ENCODE results near the gene DPRX.

The DPRX gene

DNA sequence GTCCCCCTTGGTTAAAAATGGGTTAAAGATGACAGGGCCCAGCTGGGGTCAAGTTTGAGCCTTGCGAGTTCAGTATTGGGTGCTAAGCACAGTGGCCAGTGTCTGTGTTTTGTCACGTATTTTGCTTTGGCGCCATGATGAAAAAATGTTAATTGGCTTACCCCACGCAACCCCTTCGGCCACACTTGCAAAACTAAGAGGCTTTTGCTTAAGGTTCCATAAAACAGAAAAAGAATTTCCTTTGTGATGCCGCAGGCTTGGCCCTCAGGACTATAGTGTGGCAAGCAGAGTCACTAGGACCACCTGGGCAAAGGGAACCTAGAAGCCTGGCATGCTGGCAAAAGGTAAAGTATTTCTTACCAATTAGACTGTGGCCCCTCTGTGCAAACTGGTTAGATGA, 20.7 kb downstream of the DPRX start:
- no peak overlapping the region for H3K4me3 ChIP-seq (ENCODE audit: control insufficient read depth, low read depth, low read length)
- no peak for DNase-seq (ENCODE audit: low read depth)
- TF ChIP-seq CTCF (conservative IDR thresholded peaks at IDR 0.05; ENCODE audit: control insufficient read depth, insufficient read depth, low read depth, low read length), result no peak

DNA sequence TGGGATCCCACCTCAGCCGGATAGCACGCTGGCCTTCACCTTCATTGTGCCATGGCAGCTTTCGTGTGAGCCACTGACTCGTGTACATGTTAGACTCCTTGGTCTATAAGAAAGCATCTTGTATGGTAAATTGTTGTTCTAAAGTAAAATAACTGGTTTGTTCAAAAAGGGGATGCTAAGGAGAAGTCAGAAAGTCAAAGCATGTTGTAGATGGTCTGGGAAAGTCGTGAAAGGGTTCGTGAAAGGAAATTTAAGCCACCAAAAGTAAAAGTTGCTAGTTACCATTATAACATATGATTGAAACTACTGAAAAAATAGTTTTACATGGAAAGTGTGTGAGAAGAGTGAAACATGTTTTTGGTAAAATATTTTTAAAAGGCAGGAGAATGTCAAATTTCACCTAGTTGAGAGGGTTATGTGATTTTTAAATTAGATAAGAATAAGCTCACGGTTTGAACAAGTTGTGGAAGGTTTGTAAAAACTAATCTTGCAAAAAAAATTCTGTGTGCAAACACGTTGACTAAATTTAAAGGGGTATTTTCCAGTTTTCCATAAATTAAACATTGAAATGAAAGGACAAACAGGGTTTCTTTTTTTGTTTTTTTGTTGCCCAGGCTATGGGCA, 23.4 kb downstream of the DPRX start:
- no peak for DNase-seq (ENCODE audit: low read depth)
- H3K4me3 ChIP-seq (ENCODE audit: control insufficient read depth, low read depth, low read length), result no peak overlapping the region
- no peak for TF ChIP-seq CTCF (conservative IDR thresholded peaks at IDR 0.05; ENCODE audit: control insufficient read depth, insufficient read depth, low read depth, low read length)

- TF ChIP-seq CTCF (conservative IDR thresholded peaks at IDR 0.05; ENCODE audit: control insufficient read depth, insufficient read depth, low read depth, low read length), result no peak
- no peak overlapping the region for H3K4me3 ChIP-seq (ENCODE audit: control insufficient read depth, low read depth, low read length)
- DNase-seq (ENCODE audit: low read depth), result no peak
Measured at GRCh38 chr19:53657330-53657729, 25.5 kb downstream of the DPRX start.

- TF ChIP-seq CTCF (conservative IDR thresholded peaks at IDR 0.05; ENCODE audit: control insufficient read depth, insufficient read depth, low read depth, low read length), result no peak
- H3K4me3 ChIP-seq (ENCODE audit: control insufficient read depth, low read depth, low read length), result no peak overlapping the region
- DNase-seq (ENCODE audit: low read depth), result no peak
Measured at GRCh38 chr19:53657778-53658177, 26.0 kb downstream of the DPRX start.

- H3K4me3 ChIP-seq (ENCODE audit: control insufficient read depth, low read depth, low read length), result no peak overlapping the region
- no peak for TF ChIP-seq CTCF (conservative IDR thresholded peaks at IDR 0.05; ENCODE audit: control insufficient read depth, insufficient read depth, low read depth, low read length)
- DNase-seq (ENCODE audit: low read depth), result no peak
Measured at GRCh38 chr19:53659292-53659691, 27.5 kb downstream of the DPRX start.

- no peak overlapping the region for H3K4me3 ChIP-seq (ENCODE audit: control insufficient read depth, low read depth, low read length)
- TF ChIP-seq CTCF (conservative IDR thresholded peaks at IDR 0.05; ENCODE audit: control insufficient read depth, insufficient read depth, low read depth, low read length), result no peak
- DNase-seq (ENCODE audit: low read depth), result no peak
Measured at GRCh38 chr19:53660584-53660983, 28.8 kb downstream of the DPRX start.

DNA sequence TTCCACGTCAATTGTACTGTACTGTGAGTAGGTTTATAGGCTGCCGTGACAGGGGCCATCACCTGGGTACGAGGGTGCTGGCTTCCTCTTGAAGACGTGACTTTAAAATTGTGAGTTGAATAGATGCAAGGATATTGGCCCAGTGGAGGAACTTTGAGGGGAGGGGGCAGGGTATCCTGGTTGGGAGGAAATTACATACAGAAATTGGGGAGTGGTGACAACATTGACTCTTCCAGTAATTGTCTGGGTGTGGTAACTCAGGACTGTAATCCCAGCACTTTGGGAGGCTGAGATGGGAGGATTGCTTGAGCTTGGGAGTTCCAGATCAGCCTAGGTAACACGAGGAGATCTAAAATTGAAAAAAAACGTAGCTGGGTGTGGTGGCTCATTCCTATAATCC, 30.4 kb downstream of the DPRX start:
- no peak overlapping the region for H3K4me3 ChIP-seq (ENCODE audit: control insufficient read depth, low read depth, low read length)
- TF ChIP-seq CTCF (conservative IDR thresholded peaks at IDR 0.05; ENCODE audit: control insufficient read depth, insufficient read depth, low read depth, low read length), result no peak
- no peak for DNase-seq (ENCODE audit: low read depth)
